ENCODE data around the gene AARS2.

The AARS2 gene

GRCh38 chr6:44298864-44299263 is 14.3 kb downstream of the AARS2 start:
- DNase-seq = no peak

GRCh38 chr6:44298055-44298803 is 14.9 kb downstream of the AARS2 start:
- DNase-seq = no peak

- DNase-seq = no peak
Measured at GRCh38 chr6:44297063-44298038, 15.8 kb downstream of the AARS2 start.

- no peak for DNase-seq
Measured at GRCh38 chr6:44294832-44295791, 18.0 kb downstream of the AARS2 start.

GRCh38 chr6:44292661-44293365 is 20.3 kb downstream of the AARS2 start:
- DNase-seq = no peak

GRCh38 chr6:44291841-44292240 is 21.3 kb downstream of the AARS2 start:
- no peak for DNase-seq

GRCh38 chr6:44289726-44290260 is 23.4 kb downstream of the AARS2 start:
- DNase-seq = no peak

GRCh38 chr6:44286747-44287146 is 26.4 kb downstream of the AARS2 start:
- DNase-seq = no peak

GRCh38 chr6:44286285-44286565 is 26.9 kb downstream of the AARS2 start:
- DNase-seq = no peak

- DNase-seq = no peak
Measured at GRCh38 chr6:44285552-44286284, 27.4 kb downstream of the AARS2 start.

GRCh38 chr6:44284867-44285266 is 28.3 kb downstream of the AARS2 start:
- DNase-seq = no peak

- no peak for DNase-seq
Measured at GRCh38 chr6:44284121-44284520, 29.0 kb downstream of the AARS2 start.

- no peak for DNase-seq
Measured at GRCh38 chr6:44278774-44279697, 34.1 kb downstream of the AARS2 start.

GRCh38 chr6:44278315-44278714 is 34.8 kb downstream of the AARS2 start:
- no peak for DNase-seq

- DNase-seq = no peak
Measured at GRCh38 chr6:44277763-44278162, 35.4 kb downstream of the AARS2 start.

GRCh38 chr6:44276667-44277640 is 36.2 kb downstream of the AARS2 start:
- DNase-seq = no peak

GRCh38 chr6:44275749-44276648 is 37.1 kb downstream of the AARS2 start:
- DNase-seq = no peak

GRCh38 chr6:44275271-44275748 is 37.8 kb downstream of the AARS2 start:
- no peak for DNase-seq

Data from SW 1271 (cell line).